Skeletal muscle tissue (tissue), 4 donors: Measurements from ENCODE around the gene TCIRG1. TPM values are rescaled to one million over a fixed set of nuclear protein-coding genes. Genes with fewer than 3 reads are reported as not detected.

Experiments used
- H3K27ac ChIP-seq: one replicate; pipeline ENCODE4 v1.7.0; 2013; ENCODE audit warnings: mild to moderate bottlenecking, low read depth, low read length, inconsistent platforms
- H3K27me3 ChIP-seq, 3 donors: one replicate each; pipeline ENCODE4 v1.7.0; 2013; ENCODE audit warnings: low read length in 3 of 3; ENCODE audit not compliant: control insufficient read depth in 3 of 3, insufficient read depth in 3 of 3
- H3K36me3 ChIP-seq, 3 donors: one replicate each; pipeline ENCODE4 v1.7.0; 2013; ENCODE audit warnings: low read length in 3 of 3; ENCODE audit not compliant: control insufficient read depth in 3 of 3, insufficient read depth in 3 of 3
- H3K4me1 ChIP-seq, 3 donors: one replicate each; pipeline ENCODE4 v1.7.0; 2013; ENCODE audit warnings: low read length in 3 of 3, mild to moderate bottlenecking in 3 of 3; ENCODE audit not compliant: control insufficient read depth in 3 of 3, insufficient read depth in 3 of 3
- H3K4me3 ChIP-seq, 3 donors: one replicate each; pipeline ENCODE4 v1.7.0; 2013; ENCODE audit warnings: low read length in 3 of 3
- H3K9ac ChIP-seq, 3 donors: one replicate each; pipeline ENCODE4 v1.7.0; 2013; ENCODE audit warnings: low read length in 3 of 3, mild to moderate bottlenecking in 3 of 3, moderate library complexity in 2 of 3, low read depth in 1 of 3
- H3K9me3 ChIP-seq, 3 donors: one replicate each; pipeline ENCODE4 v1.7.0; 2013; ENCODE audit warnings: low read length in 3 of 3; ENCODE audit not compliant: control insufficient read depth in 3 of 3
- total RNA-seq: library from RNA; depleted of rRNA; stranded (reverse); fragments of >200 nt; gene quantifications from one replicate; pipeline ENCODE4 v1.2.3, GENCODE V29; 2014
- donor health status: Osteomylitis.

TCIRG1 gene
- total RNA-seq, 1 donor from 2014 or later = 18.3 TPM

- H3K27ac ChIP-seq = peak overlapping the region; percentile 79
- peaks cover 57 to 73% (median 62%) of the 10 kb centered on the region in 3 donors for H3K4me1 ChIP-seq
- peaks cover 12 to 26% (median 25%) of the 10 kb centered on the region in 3 donors for H3K36me3 ChIP-seq
- H3K4me3 ChIP-seq = no peak overlapping the region
- H3K9ac ChIP-seq = peak overlapping the region in 2 of 3 donors; percentile 45 to 87
- no peaks in the 10 kb centered on the region for H3K27me3 ChIP-seq
- H3K9me3 ChIP-seq = no peaks in the 10 kb centered on the region
These were observed 2.0 kb upstream of the TCIRG1 start for GRCh38 chr11:68036717-68037239.

- Histone ChIP-seq H3K27me3 (no peaks in the 10 kb centered on the region), H3K27ac (peak overlapping the region; percentile 79), H3K4me3 (peak overlapping the region in 2 of 3 donors; percentile 74 to 78), H3K9me3 (no peaks in the 10 kb centered on the region), H3K36me3 (peaks cover 11 to 24% (median 17%) of the 10 kb centered on the region in 3 donors), H3K9ac (peak overlapping the region; percentile 57 to 87 (median 69)), H3K4me1 (peaks cover 49 to 65% (median 54%) of the 10 kb centered on the region in 3 donors)
These were observed 1.2 kb upstream of the TCIRG1 start for GRCh38 chr11:68037411-68038225.

GRCh38 chr11:68038226-68038717 is 553 bp upstream of the TCIRG1 start:
- Histone ChIP-seq H3K9me3 (no peaks in the 10 kb centered on the region), H3K4me1 (peaks cover 43 to 58% (median 48%) of the 10 kb centered on the region in 3 donors), H3K27me3 (no peaks in the 10 kb centered on the region), H3K27ac (peak overlapping the region; percentile 79), H3K9ac (peak overlapping the region; percentile 69 to 89 (median 87)), H3K36me3 (peaks cover 6 to 19% (median 17%) of the 10 kb centered on the region in 3 donors), H3K4me3 (peak overlapping the region; percentile 73 to 78 (median 74))

- Histone ChIP-seq H3K27ac (peak overlapping the region; percentile 79), H3K4me1 (peaks cover 33 to 48% (median 37%) of the 10 kb centered on the region in 3 donors), H3K4me3 (peak overlapping the region; percentile 73 to 78 (median 74)), H3K27me3 (no peaks in the 10 kb centered on the region), H3K9ac (peak overlapping the region; percentile 68 to 87 (median 69)), H3K36me3 (peaks cover 0 to 11% (median 9%) of the 10 kb centered on the region in 3 donors), H3K9me3 (no peaks in the 10 kb centered on the region)
These were observed 781 bp downstream of the TCIRG1 start for GRCh38 chr11:68039526-68040086.

GRCh38 chr11:68040101-68040956 is 1.5 kb downstream of the TCIRG1 start:
- peak overlapping the region; percentile 79 for H3K27ac ChIP-seq
- H3K27me3 ChIP-seq = no peaks in the 10 kb centered on the region
- H3K4me1 ChIP-seq = peaks cover 33 to 48% (median 37%) of the 10 kb centered on the region in 3 donors
- H3K9me3 ChIP-seq = no peaks in the 10 kb centered on the region
- peak overlapping the region; percentile 60 to 87 (median 61) for H3K9ac ChIP-seq
- peak overlapping the region; percentile 69 to 74 (median 73) for H3K4me3 ChIP-seq
- H3K36me3 ChIP-seq = peaks cover 0 to 7% (median 6%) of the 10 kb centered on the region in 3 donors

GRCh38 chr11:68040957-68041591 is 2.2 kb downstream of the TCIRG1 start:
- no peaks in the 10 kb centered on the region for H3K9me3 ChIP-seq
- H3K4me3 ChIP-seq = peak overlapping the region in 2 of 3 donors; percentile 69 to 74
- H3K9ac ChIP-seq = peak overlapping the region in 2 of 3 donors; percentile 60 to 87
- H3K27ac ChIP-seq = peak overlapping the region; percentile 79
- peaks cover 0 to 4% (median 3%) of the 10 kb centered on the region in 3 donors for H3K36me3 ChIP-seq
- no peaks in the 10 kb centered on the region for H3K27me3 ChIP-seq
- H3K4me1 ChIP-seq = peaks cover 33 to 46% (median 37%) of the 10 kb centered on the region in 3 donors

- peak overlapping the region in 1 of 3 donors; percentile 14 for H3K9ac ChIP-seq
- no peak overlapping the region for H3K27ac ChIP-seq
- no peaks in the 10 kb centered on the region for H3K36me3 ChIP-seq
- H3K4me1 ChIP-seq = peaks cover 31 to 40% (median 31%) of the 10 kb centered on the region in 3 donors
- H3K9me3 ChIP-seq = no peaks in the 10 kb centered on the region
- no peaks in the 10 kb centered on the region for H3K27me3 ChIP-seq
- H3K4me3 ChIP-seq = no peak overlapping the region
These were observed 2.9 kb downstream of the TCIRG1 start for GRCh38 chr11:68041617-68042218.

- Histone ChIP-seq H3K27me3 (no peaks in the 10 kb centered on the region), H3K9me3 (no peaks in the 10 kb centered on the region), H3K36me3 (no peaks in the 10 kb centered on the region), H3K4me3 (no peak overlapping the region), H3K4me1 (peaks cover 24 to 33% (median 24%) of the 10 kb centered on the region in 3 donors), H3K27ac (no peak overlapping the region), H3K9ac (no peak overlapping the region)
These were observed 3.6 kb downstream of the TCIRG1 start for GRCh38 chr11:68042219-68043028.
